ENCODE data around the gene KANSL1.
A peak's percentile ranks its signal among the peaks of the same experiment; 100 is the strongest.
"Not testable (repeated sequence)": the region's sequence is repeated elsewhere in the genome, so short reads cannot be mapped to it uniquely, and the experiment has no call there.

KANSL1 gene

DNA sequence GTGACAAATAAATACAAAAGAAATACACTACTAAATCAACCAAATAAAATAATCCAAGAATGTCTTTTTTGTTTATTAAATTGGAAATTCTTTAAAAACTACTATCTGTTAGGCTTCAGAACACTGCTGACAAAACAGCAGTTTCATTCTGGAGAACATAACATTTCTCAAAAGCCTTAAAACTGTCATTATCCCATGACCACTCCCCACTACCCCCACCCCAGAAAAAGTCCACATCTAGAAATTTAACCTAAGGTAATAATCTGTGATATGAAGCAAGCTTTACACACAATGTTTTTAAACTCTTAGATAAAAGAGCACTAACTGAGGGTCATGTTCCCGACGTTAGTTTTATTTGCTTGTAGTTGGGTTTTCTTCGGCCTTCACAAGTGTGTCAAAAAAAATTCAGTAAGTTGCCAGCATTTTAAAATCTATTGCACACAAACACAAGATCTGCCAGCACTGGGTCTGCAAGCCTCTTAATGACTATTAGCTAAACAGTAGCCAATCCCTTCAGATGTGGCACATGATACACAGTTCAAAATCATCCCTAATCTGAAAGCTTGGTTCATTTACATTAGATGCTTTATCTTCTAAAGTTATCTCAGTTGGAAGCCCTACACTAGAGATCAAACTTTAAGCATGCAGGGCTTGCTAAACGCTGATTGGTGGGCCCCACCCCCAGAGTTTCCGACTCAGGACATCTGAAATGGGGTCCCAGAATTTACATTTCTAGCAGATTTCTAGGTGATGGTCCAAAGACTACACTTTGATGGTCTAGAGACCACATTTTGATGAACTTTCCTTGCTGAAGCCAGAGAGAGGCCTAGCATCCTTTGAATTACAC, 75.2 kb downstream of the KANSL1 start:
- Histone ChIP-seq H3K9me3 (ENCODE audit: control insufficient read depth, low read length) (no peaks in the 10 kb centered on the region), H2AFZ (ENCODE audit: low read depth, low read length) (no peak overlapping the region), H3K4me3 (ENCODE audit: insufficient read depth in 1 of 2, low read depth in 1 of 2, low read length in 2 of 2) (no peak overlapping the region), H3K4me1 (ENCODE audit: control insufficient read depth, insufficient read depth, low read depth, low read length) (peaks cover 7% of the 10 kb centered on the region), H3K23ac (ENCODE audit: low read length in 2 of 2) (no peak overlapping the region), H4K91ac (ENCODE audit: low read length) (no peak overlapping the region), H3K27me3 (ENCODE audit: control insufficient read depth in 1 of 2, insufficient read depth in 1 of 2, low read length in 2 of 2) (no peaks in the 10 kb centered on the region), H3K9ac (ENCODE audit: low read length) (no peak overlapping the region), H3K14ac (ENCODE audit: low read length in 2 of 2) (no peak overlapping the region), H3K4ac (ENCODE audit: low read depth in 1 of 2, low read length in 2 of 2) (no peak overlapping the region), H4K8ac (ENCODE audit: low read length) (no peak overlapping the region), H3K27ac (ENCODE audit: low read length, poor library complexity, severe bottlenecking) (no peak overlapping the region), H2BK5ac (ENCODE audit: low read depth, low read length, poor library complexity, severe bottlenecking) (no peak overlapping the region), H3K79me1 (replicated peaks; ENCODE audit: low read length, poor library complexity, severe bottlenecking) (peaks cover 6% of the 10 kb centered on the region), H2BK12ac (ENCODE audit: low read length in 2 of 2) (no peak overlapping the region), H3K18ac (ENCODE audit: low read depth in 1 of 2, low read length in 2 of 2) (no peak overlapping the region), H3K4me2 (ENCODE audit: low read length, poor library complexity, severe bottlenecking) (no peak overlapping the region), H2BK120ac (ENCODE audit: low read depth, low read length) (no peak overlapping the region), H3K36me3 (ENCODE audit: control insufficient read depth in 1 of 2, insufficient read depth in 2 of 2, low read depth in 1 of 2, low read length in 2 of 2) (peaks cover 0 to 3% of the 10 kb centered on the region in 2 experiments), H2AK5ac (ENCODE audit: low read length, severe bottlenecking) (no peak overlapping the region), H2BK15ac (ENCODE audit: low read depth, poor library complexity, severe bottlenecking) (no peak overlapping the region)
- no peak for DNase-seq
- 46% methylated on average over 5 of the region's 5 CpGs for WGBS

DNA sequence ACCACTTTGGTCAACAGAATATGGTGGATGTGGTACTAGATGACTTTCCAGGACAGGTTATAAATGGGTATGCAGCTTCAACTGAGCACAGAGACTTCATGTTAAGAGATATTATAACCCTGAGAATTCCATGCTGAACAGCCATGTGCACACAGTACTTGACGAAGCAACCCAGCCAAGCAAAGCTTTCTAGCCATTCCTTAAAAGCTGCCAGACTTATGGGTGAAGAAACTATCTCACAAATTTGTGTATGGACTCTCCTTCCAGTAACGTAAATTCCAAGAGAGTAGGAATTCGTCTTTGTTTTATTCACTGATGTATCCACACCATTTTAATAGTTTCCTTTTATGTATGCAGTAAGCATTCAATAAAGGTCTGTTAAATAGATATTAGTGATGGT, 76.1 kb downstream of the KANSL1 start:
- Histone ChIP-seq H2AFZ (ENCODE audit: low read depth, low read length) (no peak overlapping the region), H3K23ac (ENCODE audit: low read length in 2 of 2) (no peak overlapping the region), H2BK15ac (ENCODE audit: low read depth, poor library complexity, severe bottlenecking) (no peak overlapping the region), H3K27me3 (ENCODE audit: control insufficient read depth in 1 of 2, insufficient read depth in 1 of 2, low read length in 2 of 2) (no peaks in the 10 kb centered on the region), H2AK5ac (ENCODE audit: low read length, severe bottlenecking) (no peak overlapping the region), H3K14ac (ENCODE audit: low read length in 2 of 2) (no peak overlapping the region), H3K4me1 (ENCODE audit: control insufficient read depth, insufficient read depth, low read depth, low read length) (peaks cover 7% of the 10 kb centered on the region), H3K9me3 (ENCODE audit: control insufficient read depth, low read length) (no peaks in the 10 kb centered on the region), H3K79me1 (replicated peaks; ENCODE audit: low read length, poor library complexity, severe bottlenecking) (peaks cover 6% of the 10 kb centered on the region), H3K18ac (ENCODE audit: low read depth in 1 of 2, low read length in 2 of 2) (no peak overlapping the region), H3K4me3 (ENCODE audit: insufficient read depth in 1 of 2, low read depth in 1 of 2, low read length in 2 of 2) (no peak overlapping the region), H3K27ac (ENCODE audit: low read length, poor library complexity, severe bottlenecking) (no peak overlapping the region), H4K8ac (ENCODE audit: low read length) (no peak overlapping the region), H2BK12ac (ENCODE audit: low read length in 2 of 2) (no peak overlapping the region), H4K91ac (ENCODE audit: low read length) (no peak overlapping the region), H2BK120ac (ENCODE audit: low read depth, low read length) (no peak overlapping the region), H3K36me3 (ENCODE audit: control insufficient read depth in 1 of 2, insufficient read depth in 2 of 2, low read depth in 1 of 2, low read length in 2 of 2) (peaks cover 0 to 3% of the 10 kb centered on the region in 2 experiments), H2BK5ac (ENCODE audit: low read depth, low read length, poor library complexity, severe bottlenecking) (no peak overlapping the region), H3K4ac (ENCODE audit: low read depth in 1 of 2, low read length in 2 of 2) (no peak overlapping the region), H3K4me2 (ENCODE audit: low read length, poor library complexity, severe bottlenecking) (no peak overlapping the region), H3K9ac (ENCODE audit: low read length) (no peak overlapping the region)
- DNase-seq, result no peak
- WGBS, result 96% methylated on average over 3 of the region's 3 CpGs

GRCh38 chr17:46115699-46116098, 77.5 kb downstream of the KANSL1 start:
- no peak overlapping the region for H2AK5ac ChIP-seq (ENCODE audit: low read length, severe bottlenecking)
- no peak overlapping the region for H2BK12ac ChIP-seq (ENCODE audit: low read length in 2 of 2)
- H3K4me1 ChIP-seq (ENCODE audit: control insufficient read depth, insufficient read depth, low read depth, low read length), result peaks cover 9% of the 10 kb centered on the region
- H2BK5ac ChIP-seq (ENCODE audit: low read depth, low read length, poor library complexity, severe bottlenecking), result no peak overlapping the region
- peaks cover 0 to 3% of the 10 kb centered on the region in 2 experiments for H3K36me3 ChIP-seq (ENCODE audit: control insufficient read depth in 1 of 2, insufficient read depth in 2 of 2, low read depth in 1 of 2, low read length in 2 of 2)
- H2BK15ac ChIP-seq (ENCODE audit: low read depth, poor library complexity, severe bottlenecking), result no peak overlapping the region
- peak; percentile 48 for DNase-seq
- H3K9ac ChIP-seq (ENCODE audit: low read length), result peak overlapping the region; percentile 9
- H3K23ac ChIP-seq (ENCODE audit: low read length in 2 of 2), result no peak overlapping the region
- H2BK120ac ChIP-seq (ENCODE audit: low read depth, low read length), result no peak overlapping the region
- H3K18ac ChIP-seq (ENCODE audit: low read depth in 1 of 2, low read length in 2 of 2), result no peak overlapping the region
- WGBS, result 87% methylated on average over 6 of the region's 6 CpGs
- no peak overlapping the region for H4K91ac ChIP-seq (ENCODE audit: low read length)
- H3K27ac ChIP-seq (ENCODE audit: low read length, poor library complexity, severe bottlenecking), result no peak overlapping the region
- H3K4me2 ChIP-seq (ENCODE audit: low read length, poor library complexity, severe bottlenecking), result no peak overlapping the region
- H3K14ac ChIP-seq (ENCODE audit: low read length in 2 of 2), result no peak overlapping the region
- no peaks in the 10 kb centered on the region for H3K9me3 ChIP-seq (ENCODE audit: control insufficient read depth, low read length)
- no peak overlapping the region for H4K8ac ChIP-seq (ENCODE audit: low read length)
- H3K4ac ChIP-seq (ENCODE audit: low read depth in 1 of 2, low read length in 2 of 2), result no peak overlapping the region
- peaks cover 4% of the 10 kb centered on the region for H3K79me1 ChIP-seq (replicated peaks; ENCODE audit: low read length, poor library complexity, severe bottlenecking)
- H3K27me3 ChIP-seq (ENCODE audit: control insufficient read depth in 1 of 2, insufficient read depth in 1 of 2, low read length in 2 of 2), result no peaks in the 10 kb centered on the region
- H2AFZ ChIP-seq (ENCODE audit: low read depth, low read length), result no peak overlapping the region
- no peak overlapping the region for H3K4me3 ChIP-seq (ENCODE audit: insufficient read depth in 1 of 2, low read depth in 1 of 2, low read length in 2 of 2)

DNA sequence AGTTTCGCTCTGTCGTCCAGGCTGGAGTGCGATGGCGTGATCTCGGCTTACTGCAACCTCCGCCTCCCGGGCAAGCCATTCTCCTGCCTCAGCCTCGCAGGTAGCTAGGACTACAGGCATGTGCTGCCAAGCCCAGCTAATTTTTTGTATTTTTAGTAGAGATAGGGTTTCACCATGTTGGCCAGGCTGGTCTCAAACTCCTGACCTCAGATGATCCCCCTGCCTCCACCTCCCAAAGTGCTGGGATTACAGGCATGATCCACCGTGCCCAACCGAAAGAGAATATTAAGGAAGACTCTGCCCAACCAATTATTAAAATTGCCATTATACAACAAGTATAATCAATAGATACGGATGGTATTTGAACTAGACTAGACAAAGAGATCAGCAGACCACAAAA, 82.0 kb downstream of the KANSL1 start:
- not testable (repeated sequence) for H3K4me2 ChIP-seq (ENCODE audit: low read length, poor library complexity, severe bottlenecking); H2AK5ac ChIP-seq (ENCODE audit: low read length, severe bottlenecking); H2BK120ac ChIP-seq (ENCODE audit: low read depth, low read length); H3K14ac ChIP-seq (ENCODE audit: low read length in 2 of 2); H3K79me1 ChIP-seq (replicated peaks; ENCODE audit: low read length, poor library complexity, severe bottlenecking); H3K9me3 ChIP-seq (ENCODE audit: control insufficient read depth, low read length); H3K27ac ChIP-seq (ENCODE audit: low read length, poor library complexity, severe bottlenecking); H3K27me3 ChIP-seq (ENCODE audit: control insufficient read depth in 1 of 2, insufficient read depth in 1 of 2, low read length in 2 of 2); H3K18ac ChIP-seq (ENCODE audit: low read depth in 1 of 2, low read length in 2 of 2); DNase-seq; H3K9ac ChIP-seq (ENCODE audit: low read length); H2BK12ac ChIP-seq (ENCODE audit: low read length in 2 of 2); H3K23ac ChIP-seq (ENCODE audit: low read length in 2 of 2); H4K91ac ChIP-seq (ENCODE audit: low read length); H3K36me3 ChIP-seq (ENCODE audit: control insufficient read depth in 1 of 2, insufficient read depth in 2 of 2, low read depth in 1 of 2, low read length in 2 of 2); H2AFZ ChIP-seq (ENCODE audit: low read depth, low read length); H3K4ac ChIP-seq (ENCODE audit: low read depth in 1 of 2, low read length in 2 of 2); H2BK15ac ChIP-seq (ENCODE audit: low read depth, poor library complexity, severe bottlenecking); H3K4me3 ChIP-seq (ENCODE audit: insufficient read depth in 1 of 2, low read depth in 1 of 2, low read length in 2 of 2); H4K8ac ChIP-seq (ENCODE audit: low read length); H2BK5ac ChIP-seq (ENCODE audit: low read depth, low read length, poor library complexity, severe bottlenecking)
- WGBS, result 90% methylated on average over 11 of the region's 11 CpGs
- H3K4me1 ChIP-seq (ENCODE audit: control insufficient read depth, insufficient read depth, low read depth, low read length), result peaks cover 10% of the 10 kb centered on the region

All from mesenchymal stem cell (in vitro differentiated cells and primary cell).